ENCODE results near the gene ZDHHC1. TPM values are rescaled to one million over a fixed set of nuclear protein-coding genes. Genes with fewer than 3 reads are reported as not detected.

The ZDHHC1 gene
- total and polyA plus RNA-seq, 2 donors (not counting 3 experiments of a cell fraction or from before 2014, with no cell fraction given) = 11.4 to 14.4 TPM

DNA sequence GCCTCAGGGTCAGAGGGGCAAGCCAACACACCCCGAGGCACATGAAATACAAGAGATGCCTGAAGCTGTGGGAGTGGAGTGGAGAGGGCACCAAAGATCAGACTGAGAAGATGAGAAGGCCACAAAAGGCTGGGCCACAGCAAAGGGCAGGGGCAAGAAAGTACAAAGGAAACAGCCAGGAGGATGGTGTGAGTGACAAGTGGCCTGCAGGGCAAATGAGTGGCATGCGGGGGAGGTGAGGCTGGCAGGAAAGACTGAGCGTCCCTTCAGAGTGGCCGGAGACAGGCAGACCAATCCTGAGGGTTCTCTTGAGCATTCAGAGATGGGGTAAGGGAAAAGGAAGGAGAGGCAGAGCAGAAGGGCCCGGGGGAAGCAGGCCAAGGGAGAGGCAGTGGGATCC is 37.8 kb upstream of the ZDHHC1 start:
- Histone ChIP-seq H4K20me1 (replicated peaks; ENCODE audit: control insufficient read depth, extremely low read depth, insufficient read depth, low read length) (no peaks in the 10 kb centered on the region), H3K79me2 (ENCODE audit: control insufficient read depth, insufficient read depth, low read length) (no peaks in the 10 kb centered on the region), H2AFZ (ENCODE audit: low read depth, low read length) (no peak overlapping the region), H3K9ac (replicated peaks; ENCODE audit: extremely low read depth, insufficient read depth, low read length) (no peak overlapping the region), H3K4me1 (ENCODE audit: control insufficient read depth, extremely low read depth, insufficient read depth, low read length) (peaks cover 3% of the 10 kb centered on the region), H3K4me2 (ENCODE audit: insufficient read depth, low read length) (no peak overlapping the region), H3K27me3 (ENCODE audit: control insufficient read depth in 2 of 2, insufficient read depth in 2 of 2, low read length in 2 of 2) (no peaks in the 10 kb centered on the region), H3K9me3 (replicated peaks; ENCODE audit: control insufficient read depth, insufficient read depth, low read length) (no peaks in the 10 kb centered on the region), H3K9me1 (replicated peaks; ENCODE audit: control insufficient read depth, extremely low read depth, insufficient read depth, low read length) (no peaks in the 10 kb centered on the region), H3K36me3 (ENCODE audit: control insufficient read depth in 2 of 2, extremely low read depth in 1 of 2, insufficient read depth in 2 of 2, low read length in 2 of 2) (peaks cover 0 to 29% of the 10 kb centered on the region in 2 experiments), H3K27ac (ENCODE audit: insufficient read depth, low read depth, low read length) (no peak overlapping the region), H3K4me3 (replicated peaks in 1 of 3; ENCODE audit: insufficient read depth in 1 of 3, low read depth in 1 of 3, low read length in 3 of 3) (no peak overlapping the region)
- POLR2A ChIA-PET = no interaction called here
- no peak for DNase-seq (ENCODE audit: low read depth, low spot score)
- dilution Hi-C loops (cut with MboI; ENCODE audit: extremely low pct_ligation_motif_present, low sequenced_read_pairs) (no loop called here), intact Hi-C loops (cut with micrococcal nuclease) (no loop called here)
- TF ChIP-seq MAX (IDR thresholded peaks at IDR 0.05; ENCODE audit: insufficient read depth, insufficient read length) (no peak), FOS (IDR thresholded peaks at IDR 0.05; ENCODE audit: borderline replicate concordance, insufficient read depth, low read length) (no peak), POLR2AphosphoS5 (IDR thresholded peaks at IDR 0.05; ENCODE audit: insufficient read depth, low read depth, low read length) (no peak), JUN (IDR thresholded peaks at IDR 0.05; ENCODE audit: borderline replicate concordance, insufficient read depth, insufficient read length, low read depth) (no peak), MYC (IDR thresholded peaks at IDR 0.05; ENCODE audit: low read depth, low read length) (no peak), EZH2 (IDR thresholded peaks at IDR 0.05; ENCODE audit: borderline replicate concordance, low read depth, low read length, severe bottlenecking) (no peak), CTCF (IDR thresholded peaks at IDR 0.05; ENCODE audit: extremely low read depth in 1 of 2, insufficient read depth in 1 of 2, low read depth in 1 of 2, low read length in 2 of 2) (no peak), GATA2 (IDR thresholded peaks at IDR 0.05; ENCODE audit: insufficient read depth, insufficient read length, low read depth, low read length) (no peak), POLR2A (IDR thresholded peaks at IDR 0.05; ENCODE audit: low read depth, low read length) (no peak)
- CTCF ChIA-PET = no interaction called here
- FAIRE-seq = no peak
- no TSS peak for BruUV-seq (replicated peaks)
